H1 (cell line): Measurements from ENCODE around the gene NR4A2. TPM values are rescaled to one million over a fixed set of nuclear protein-coding genes. Genes with fewer than 3 reads are reported as not detected.

Experiments used
- CTCF ChIA-PET: fragments of 300-600 bp; sonication (Branson Sonifier 250); formaldehyde crosslinking; loops from one replicate; lab custom pipeline; 2021; ENCODE audit not compliant: partially characterized antibody; lab: Charles Lee
- POLR2A ChIA-PET: fragments of 300-600 bp; sonication (Branson Sonifier 250); formaldehyde crosslinking; loops from one replicate; lab custom pipeline; 2021; ENCODE audit warnings: inconsistent platforms; ENCODE audit not compliant: partially characterized antibody; lab: Charles Lee
- DNase-seq, 2 experiments: peaks; one replicate each; pipeline versions ENCODE4 v3.0.0 to v3.0.0-alpha.2; 2010 to 2022; ENCODE audit warnings: low spot score in 2 of 2, low read depth in 1 of 2, mixed read lengths in 1 of 2
- FAIRE-seq: peaks from 2 replicates; lab custom pipeline; 2011; peaks lifted over from hg19 to GRCh38; lab: Jason Lieb, UNC
- H2AFZ ChIP-seq: 2 replicates; pipeline ENCODE4 v1.8.1; 2012; ENCODE audit warnings: low read length, inconsistent platforms
- H2AK5ac ChIP-seq: 2 replicates; pipeline ENCODE4 v1.6.1; 2013; ENCODE audit warnings: low read depth, low read length
- H2BK120ac ChIP-seq: replicated peaks from 2 replicates; pipeline ENCODE3; 2013; ENCODE audit warnings: low read depth, low read length, inconsistent platforms
- H2BK12ac ChIP-seq: 2 replicates; pipeline ENCODE4 v1.6.1; 2013; ENCODE audit warnings: low read depth, low read length
- H2BK15ac ChIP-seq: 2 replicates; pipeline ENCODE4 v1.6.1; 2013; ENCODE audit warnings: low read length
- H2BK20ac ChIP-seq: 2 replicates; pipeline ENCODE4 v1.6.1; 2013; ENCODE audit warnings: low read length
- H2BK5ac ChIP-seq: 2 replicates; pipeline ENCODE4 v1.6.1; 2013; ENCODE audit warnings: low read depth, low read length
- H3K14ac ChIP-seq: 2 replicates; pipeline ENCODE4 v1.6.1; 2013; ENCODE audit warnings: inconsistent platforms; ENCODE audit not compliant: insufficient read length
- H3K18ac ChIP-seq: 2 replicates; pipeline ENCODE4 v1.6.1; 2013; ENCODE audit warnings: low read length; ENCODE audit errors: extremely low read depth
- H3K23ac ChIP-seq: 2 replicates; pipeline ENCODE4 v1.6.1; 2013; ENCODE audit warnings: inconsistent platforms; ENCODE audit not compliant: insufficient read length
- H3K23me2 ChIP-seq: 2 replicates; pipeline ENCODE4 v1.6.1; 2013; ENCODE audit warnings: low read depth, low read length
- H3K27ac ChIP-seq: 2 replicates; pipeline ENCODE4 v1.6.1; 2011; ENCODE audit warnings: low read depth, low read length, inconsistent platforms
- H3K27me3 ChIP-seq, 4 experiments: replicated peaks in 1 of 4; 1 replicate in 1 of 4; 2 replicates in 3 of 4; pipeline versions ENCODE4 v1.6.1 to v1.8.1; 2011 to 2013; ENCODE audit warnings: low read length in 3 of 4, mild to moderate bottlenecking in 3 of 4, inconsistent platforms in 2 of 4, mixed read lengths in 2 of 4, moderate library complexity in 1 of 4; ENCODE audit not compliant: control insufficient read depth in 3 of 4, insufficient read depth in 3 of 4; ENCODE audit errors: extremely low read depth in 1 of 4
- H3K36me3 ChIP-seq, 4 experiments: 2 replicates each; pipeline versions ENCODE4 v1.6.1 to v1.8.1; 2011 to 2013; ENCODE audit warnings: mild to moderate bottlenecking in 4 of 4, low read length in 3 of 4, moderate library complexity in 2 of 4, control low read depth in 1 of 4, inconsistent platforms in 1 of 4; ENCODE audit not compliant: insufficient read depth in 4 of 4, control insufficient read depth in 2 of 4
- H3K4ac ChIP-seq: replicated peaks from 2 replicates; pipeline ENCODE3; 2013; ENCODE audit warnings: low read length, low read depth, mixed read lengths, inconsistent platforms; ENCODE audit not compliant: insufficient read length
- H3K4me1 ChIP-seq, 4 experiments: replicated peaks in 1 of 4; 1 replicate in 1 of 4; 2 replicates in 3 of 4; pipeline versions ENCODE4 v1.6.1 to v1.8.1; 2011 to 2013; ENCODE audit warnings: low read length in 3 of 4, inconsistent platforms in 2 of 4, mixed read lengths in 1 of 4; ENCODE audit not compliant: insufficient read depth in 4 of 4, control insufficient read depth in 3 of 4
- H3K4me2 ChIP-seq, 2 experiments: 2 replicates each; pipeline versions ENCODE4 v1.6.1 to v1.8.1; 2011 to 2013; ENCODE audit warnings: low read depth in 2 of 2, low read length in 2 of 2, control low read depth in 1 of 2, inconsistent platforms in 1 of 2, mild to moderate bottlenecking in 1 of 2; ENCODE audit not compliant: insufficient read depth in 1 of 2
- H3K4me3 ChIP-seq, 4 experiments: fragments of 200-600, 300-600 bp in 1 of 4; sonication (generic), shearing (Covaris generic), sonication (Bioruptor Twin) in 1 of 4; 2 replicates each; pipeline versions ENCODE4 v1.5.1 to v1.8.1; 2011 to 2016; ENCODE audit warnings: low read length in 4 of 4, low read depth in 3 of 4, control low read depth in 2 of 4, inconsistent platforms in 2 of 4, mild to moderate bottlenecking in 2 of 4, mixed read lengths in 1 of 4, moderate library complexity in 1 of 4; ENCODE audit not compliant: insufficient read depth in 2 of 4; ENCODE audit errors: extremely low read depth in 1 of 4
- H3K56ac ChIP-seq: replicated peaks from 2 replicates; pipeline ENCODE3; 2013; ENCODE audit warnings: low read depth, mild to moderate bottlenecking, mixed read lengths, low read length, inconsistent platforms; ENCODE audit not compliant: insufficient read length
- H3K79me1 ChIP-seq: 2 replicates; pipeline ENCODE4 v1.6.1; 2013; ENCODE audit warnings: low read depth, low read length, control low read depth
- H3K79me2 ChIP-seq, 2 experiments: 2 replicates each; pipeline versions ENCODE4 v1.6.1 to v1.8.1; 2012 to 2013; ENCODE audit warnings: low read length in 2 of 2, mild to moderate bottlenecking in 2 of 2, inconsistent platforms in 1 of 2; ENCODE audit not compliant: insufficient read depth in 2 of 2, control insufficient read depth in 1 of 2
- H3K9ac ChIP-seq, 4 experiments: replicated peaks in 1 of 4; 1 replicate in 1 of 4; 2 replicates in 3 of 4; pipeline versions ENCODE4 v1.6.1 to v1.8.1; 2011 to 2013; ENCODE audit warnings: low read depth in 3 of 4, low read length in 3 of 4, control low read depth in 2 of 4, mild to moderate bottlenecking in 2 of 4, moderate library complexity in 2 of 4, inconsistent platforms in 1 of 4; ENCODE audit errors: extremely low read depth in 1 of 4
- H3K9me3 ChIP-seq, 2 experiments: 2 replicates each; pipeline versions ENCODE4 v1.6.1 to v1.8.1; 2012 to 2013; ENCODE audit warnings: mild to moderate bottlenecking in 2 of 2, moderate library complexity in 2 of 2, control low read depth in 1 of 2, inconsistent platforms in 1 of 2, low read depth in 1 of 2, low read length in 1 of 2, mixed read lengths in 1 of 2; ENCODE audit not compliant: insufficient read depth in 2 of 2
- H4K20me1 ChIP-seq, 2 experiments: replicated peaks in 1 of 2; 2 replicates each; pipeline versions ENCODE3 to v1.8.1; 2011 to 2013; ENCODE audit warnings: inconsistent platforms in 2 of 2, low read length in 2 of 2, mild to moderate bottlenecking in 1 of 2; ENCODE audit not compliant: insufficient read depth in 2 of 2, control insufficient read depth in 1 of 2
- H4K5ac ChIP-seq: 2 replicates; pipeline ENCODE4 v1.6.1; 2013; ENCODE audit warnings: low read length, low read depth, mixed read lengths, inconsistent platforms; ENCODE audit not compliant: insufficient read length
- H4K8ac ChIP-seq: 2 replicates; pipeline ENCODE4 v1.8.0; 2013; ENCODE audit warnings: mild to moderate bottlenecking, moderate library complexity, low read length, inconsistent platforms; ENCODE audit not compliant: insufficient read depth; ENCODE audit errors: extremely low read depth
- H4K91ac ChIP-seq: replicated peaks from 2 replicates; pipeline ENCODE3; 2013; ENCODE audit warnings: low read length, mixed read lengths, inconsistent platforms; ENCODE audit not compliant: insufficient read length
- HDAC2 ChIP-seq, 2 experiments: fragments of 300-600 bp in 1 of 2; sonication (generic) in 1 of 2; IDR thresholded peaks; 2 replicates each; pipeline ENCODE4 v1.6.1; 2011 to 2012; ENCODE audit warnings: low read depth in 2 of 2, low read length in 2 of 2, mild to moderate bottlenecking in 2 of 2, moderate library complexity in 2 of 2, borderline replicate concordance in 1 of 2, inconsistent platforms in 1 of 2
- RAD21 ChIP-seq, 2 experiments: IDR thresholded peaks in 1 of 2; conservative IDR thresholded peaks in 1 of 2; 2 replicates each; pipeline ENCODE4 v1.6.1; 2011; ENCODE audit warnings: low read depth in 2 of 2, low read length in 2 of 2, improper control_type of control experiment in 1 of 2, inconsistent platforms in 1 of 2, mild to moderate bottlenecking in 1 of 2, moderate library complexity in 1 of 2
- RBBP5 ChIP-seq: IDR thresholded peaks from 2 replicates; pipeline ENCODE4 v1.7.1; 2012; ENCODE audit warnings: low read depth, mild to moderate bottlenecking, inconsistent platforms, low read length, moderate library complexity, borderline replicate concordance
- RXRA ChIP-seq: IDR thresholded peaks from 2 replicates; pipeline ENCODE4 v1.6.1; 2011; ENCODE audit warnings: low read depth, mild to moderate bottlenecking, low read length, moderate library complexity; ENCODE audit not compliant: insufficient read depth
- SP2 ChIP-seq: IDR thresholded peaks from 2 replicates; pipeline ENCODE4 v1.6.1; 2012; ENCODE audit warnings: mild to moderate bottlenecking, low read length, inconsistent platforms
- SUZ12 ChIP-seq: fragments of 200-600 bp; sonication (generic); IDR thresholded peaks from 2 replicates; pipeline ENCODE4 v1.6.1; 2012; ENCODE audit warnings: mild to moderate bottlenecking, inconsistent platforms, low read length, moderate library complexity, mixed read lengths
- TAF7 ChIP-seq: optimal IDR thresholded peaks from 2 replicates; pipeline ENCODE3; 2011; ENCODE audit warnings: low read depth, mild to moderate bottlenecking, inconsistent platforms, low read length, moderate library complexity, borderline replicate concordance
- WGBS, 2 experiments: shearing (Covaris generic) in 1 of 2; methylation state at CpG; one replicate each; pipeline versions ENCODE4 v1.1.6 to v1.1.7; 2013 to 2015; ENCODE audit warnings: low lambda C conversion rate in 2 of 2, mixed read lengths in 2 of 2, inconsistent platforms in 1 of 2, low coverage in 1 of 2, missing lambda C conversion rate in 1 of 2; ENCODE audit not compliant: insufficient replicate concordance in 2 of 2, insufficient coverage in 1 of 2, insufficient read length in 1 of 2; ENCODE audit errors: extremely low coverage in 1 of 2, missing lambda C conversion rate in 1 of 2; 5-methylcytosine and 5-hydroxymethylcytosine counted together
- polyA plus RNA-seq, 7 experiments: library from polyadenylated mRNA; depleted of rRNA in 3 of 7; stranded (reverse) in 5 of 7; unstranded in 2 of 7; fragments of >200 nt in 5 of 7; fragments of 200-250 nt in 2 of 7; gene quantifications; 1 replicate in 5 of 7; 2 replicates in 1 of 7; 4 replicates in 1 of 7; pipeline versions ENCODE4 v1.2.1 to v1.2.3, GENCODE V29; 2011 to 2013; ENCODE audit warnings: missing spikeins in 2 of 7, mixed read lengths in 2 of 7
- total RNA-seq: library from RNA; stranded (reverse); fragmentation: NEBNext Ultra II Directional; extraction: Animal tissue kit (Norgen Biotek cat#: 25700); gene quantifications from 2 replicates; pipeline ENCODE4 v1.2.1, GENCODE V29; 2021
- TF ChIP-seq, protein P1 (sequence below): IDR thresholded peaks from 2 replicates; pipeline ENCODE4 v1.6.1; 2012; ENCODE audit warnings: inconsistent platforms

The NR4A2 gene
- total and polyA plus RNA-seq, 2 of the 8 experiments (the other 6 are each of a cell fraction or from before 2014, with no cell fraction given) = 0.15 to 1.7 TPM

- H4K5ac ChIP-seq = peak overlapping the region; percentile 32
- H3K23ac ChIP-seq = no peak overlapping the region
- no peak overlapping the region for H2BK120ac ChIP-seq
- no peak overlapping the region for H2BK15ac ChIP-seq
- H3K9ac ChIP-seq = peak overlapping the region; percentile 64 to 78 (median 74)
- no peaks in the 10 kb centered on the region; a peak in 1 of 7 replicates for H3K4me1 ChIP-seq
- H3K4ac ChIP-seq = no peak overlapping the region
- peak in 1 of 2 experiments; percentile 82 for DNase-seq
- H2BK12ac ChIP-seq = no peak overlapping the region
- no peaks in the 10 kb centered on the region for H3K79me2 ChIP-seq
- no peaks in the 10 kb centered on the region for H3K79me1 ChIP-seq
- 0 out of 2 replicates have a peak overlapping the region, but pooled peaks have one; percentile 80 for H2AFZ ChIP-seq
- peaks cover 5% of the 10 kb centered on the region; the same call in 1 of the 2 replicates for H3K23me2 ChIP-seq
- ChIA-PET POLR2A (interaction anchor here (0.7 to 2.5 kb wide), 6 partner anchors 8 to 175 kb away, joined by 3 to 9 read pairs (median 4); partner anchors contain the start of genes GPD2 and NR4A2), CTCF (interaction anchor here (1.0 to 1.3 kb wide), 2 partner anchors 8 to 35 kb away, joined by 3 read pairs; no protein-coding TSS in a partner anchor)
- no peak overlapping the region for H4K91ac ChIP-seq
- peak overlapping the region; percentile 83 to 87 for H3K4me2 ChIP-seq
- peak overlapping the region; percentile 94 for H4K8ac ChIP-seq
- peak overlapping the region; percentile 81 for H3K14ac ChIP-seq
- peaks cover 1 to 12% (median 7%) of the 10 kb centered on the region in 4 experiments; a peak in 4 of 7 replicates for H3K27me3 ChIP-seq
- peak overlapping the region; percentile 17 for H3K56ac ChIP-seq
- no peak for FAIRE-seq
- 2% methylated on average over 12 of the region's 86 CpGs; no CpG with 5 or more reads in 1 of the 2 experiments for WGBS, 2 experiments
- no peaks in the 10 kb centered on the region for H4K20me1 ChIP-seq
- no peaks in the 10 kb centered on the region for H3K36me3 ChIP-seq
- H3K18ac ChIP-seq = no peak overlapping the region; the same call in 1 of the 2 replicates
- H2AK5ac ChIP-seq = no peak overlapping the region
- H3K27ac ChIP-seq = peak overlapping the region; percentile 61; the same call in 1 of the 2 replicates
- H2BK5ac ChIP-seq = 0 out of 2 replicates have a peak overlapping the region, but pooled peaks have one; percentile 21
- no peak overlapping the region for H2BK20ac ChIP-seq
- no peaks in the 10 kb centered on the region for H3K9me3 ChIP-seq
- peak overlapping the region; percentile 65 to 99 (median 72) for H3K4me3 ChIP-seq
- no peak for TF ChIP-seq RXRA
- TF ChIP-seq, protein P1, sequence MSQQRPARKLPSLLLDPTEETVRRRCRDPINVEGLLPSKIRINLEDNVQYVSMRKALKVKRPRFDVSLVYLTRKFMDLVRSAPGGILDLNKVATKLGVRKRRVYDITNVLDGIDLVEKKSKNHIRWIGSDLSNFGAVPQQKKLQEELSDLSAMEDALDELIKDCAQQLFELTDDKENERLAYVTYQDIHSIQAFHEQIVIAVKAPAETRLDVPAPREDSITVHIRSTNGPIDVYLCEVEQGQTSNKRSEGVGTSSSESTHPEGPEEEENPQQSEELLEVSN = peak; percentile 66
- 0 out of 4 replicates have a peak, but pooled peaks of 1 of the 2 experiments have one; percentile 62 for TF ChIP-seq HDAC2 (IDR thresholded peaks at IDR 0.05; ENCODE audit: borderline replicate concordance in 1 of 2, low read depth in 2 of 2, low read length in 2 of 2)
- TF ChIP-seq SUZ12 = no peak
- no peak for TF ChIP-seq SP2
- peak; percentile 87; the same call in 1 of the 2 replicates for TF ChIP-seq RBBP5
- peak; percentile 61 for TF ChIP-seq TAF7
- TF ChIP-seq RAD21 (IDR thresholded peaks at IDR 0.05 in 1 of 2, conservative IDR thresholded peaks at IDR 0.05 in 1 of 2; ENCODE audit: low read depth in 2 of 2, low read length in 2 of 2) = no peak
Observed at GRCh38 chr2:156342254-156343095, 10.0 kb upstream of the NR4A2 start.
